ENCODE data around the gene RTL1. TPM values are rescaled to one million over a fixed set of nuclear protein-coding genes. Genes with fewer than 3 reads are reported as not detected.
A peak's percentile ranks its signal among the peaks of the same experiment; 100 is the strongest.

The RTL1 gene
- total RNA-seq, 1 experiment from 2014 or later = 0.24 TPM

GRCh38 chr14:100888789-100889315 is 14.7 kb downstream of the RTL1 start:
- H3K36me3 Mint-ChIP-seq (ENCODE audit: insufficient read depth, unreplicated experiment) = peaks cover 7% of the 10 kb centered on the region
- TF ChIP-seq CTCF (IDR thresholded peaks at IDR 0.05; ENCODE audit: unreplicated experiment) = no peak
- H3K4me1 Mint-ChIP-seq (ENCODE audit: low read depth, unreplicated experiment) = peaks cover 13% of the 10 kb centered on the region
- no peaks in the 10 kb centered on the region for H3K27me3 Mint-ChIP-seq (ENCODE audit: unreplicated experiment)
- CTCF ChIA-PET = interaction anchor here (0.9 kb wide), 1 partner anchor 478 kb away, joined by 3 read pairs; no protein-coding TSS in a partner anchor
- BruUV-seq (replicated peaks) = no TSS peak
- H3K27ac Mint-ChIP-seq (ENCODE audit: unreplicated experiment) = peak overlapping the region; percentile 27
- intact Hi-C loops (cut with micrococcal nuclease; ENCODE audit: unreplicated experiment) = no loop called here
- H3K9me3 Mint-ChIP-seq (ENCODE audit: low read depth, unreplicated experiment) = peaks cover 10% of the 10 kb centered on the region
- H3K4me3 Mint-ChIP-seq (ENCODE audit: low read depth, unreplicated experiment) = no peak overlapping the region
- no peak for DNase-seq

GRCh38 chr14:100887728-100888335 is 15.7 kb downstream of the RTL1 start:
- H3K36me3 Mint-ChIP-seq (ENCODE audit: insufficient read depth, unreplicated experiment) = peaks cover 7% of the 10 kb centered on the region
- BruUV-seq (replicated peaks) = no TSS peak
- no peak overlapping the region for H3K4me3 Mint-ChIP-seq (ENCODE audit: low read depth, unreplicated experiment)
- H3K27ac Mint-ChIP-seq (ENCODE audit: unreplicated experiment) = no peak overlapping the region
- TF ChIP-seq CTCF (IDR thresholded peaks at IDR 0.05; ENCODE audit: unreplicated experiment) = no peak
- H3K4me1 Mint-ChIP-seq (ENCODE audit: low read depth, unreplicated experiment) = peaks cover 13% of the 10 kb centered on the region
- intact Hi-C loops (cut with micrococcal nuclease; ENCODE audit: unreplicated experiment) = no loop called here
- peaks cover 12% of the 10 kb centered on the region for H3K9me3 Mint-ChIP-seq (ENCODE audit: low read depth, unreplicated experiment)
- no peaks in the 10 kb centered on the region for H3K27me3 Mint-ChIP-seq (ENCODE audit: unreplicated experiment)
- DNase-seq = no peak
- CTCF ChIA-PET = no interaction called here

- H3K9me3 Mint-ChIP-seq (ENCODE audit: low read depth, unreplicated experiment) = peaks cover 16% of the 10 kb centered on the region
- peaks cover 13% of the 10 kb centered on the region for H3K4me1 Mint-ChIP-seq (ENCODE audit: low read depth, unreplicated experiment)
- H3K27me3 Mint-ChIP-seq (ENCODE audit: unreplicated experiment) = no peaks in the 10 kb centered on the region
- DNase-seq = no peak
- no peak overlapping the region for H3K27ac Mint-ChIP-seq (ENCODE audit: unreplicated experiment)
- CTCF ChIA-PET = no interaction called here
- peaks cover 7% of the 10 kb centered on the region for H3K36me3 Mint-ChIP-seq (ENCODE audit: insufficient read depth, unreplicated experiment)
- no TSS peak for BruUV-seq (replicated peaks)
- TF ChIP-seq CTCF (IDR thresholded peaks at IDR 0.05; ENCODE audit: unreplicated experiment) = no peak
- H3K4me3 Mint-ChIP-seq (ENCODE audit: low read depth, unreplicated experiment) = no peak overlapping the region
- intact Hi-C loops (cut with micrococcal nuclease; ENCODE audit: unreplicated experiment) = no loop called here
Observed at GRCh38 chr14:100885617-100886016, 17.9 kb downstream of the RTL1 start.

GRCh38 chr14:100885196-100885595 is 18.3 kb downstream of the RTL1 start:
- peaks cover 13% of the 10 kb centered on the region for H3K4me1 Mint-ChIP-seq (ENCODE audit: low read depth, unreplicated experiment)
- BruUV-seq (replicated peaks) = no TSS peak
- H3K27ac Mint-ChIP-seq (ENCODE audit: unreplicated experiment) = no peak overlapping the region
- no peak for DNase-seq
- no peak for TF ChIP-seq CTCF (IDR thresholded peaks at IDR 0.05; ENCODE audit: unreplicated experiment)
- intact Hi-C loops (cut with micrococcal nuclease; ENCODE audit: unreplicated experiment) = no loop called here
- no peak overlapping the region for H3K4me3 Mint-ChIP-seq (ENCODE audit: low read depth, unreplicated experiment)
- no peaks in the 10 kb centered on the region for H3K27me3 Mint-ChIP-seq (ENCODE audit: unreplicated experiment)
- peaks cover 11% of the 10 kb centered on the region for H3K36me3 Mint-ChIP-seq (ENCODE audit: insufficient read depth, unreplicated experiment)
- CTCF ChIA-PET = no interaction called here
- H3K9me3 Mint-ChIP-seq (ENCODE audit: low read depth, unreplicated experiment) = peaks cover 16% of the 10 kb centered on the region
